HG02642 (cell line): ENCODE measurements around the gene CCDC27.

ENCODE experiments used
- ATAC-seq: cut with Tn5 transposase; IDR thresholded peaks from one replicate; pipeline ENCODE4 v1.9.1; 2021; ENCODE audit warnings: mild to moderate bottlenecking; ENCODE audit not compliant: unreplicated experiment, poor library complexity

Gene CCDC27

GRCh38 chr1:3749512-3749911 lies 2.7 kb upstream of the CCDC27 start:
- ATAC-seq: no peak

GRCh38 chr1:3750741-3751140 lies 1.5 kb upstream of the CCDC27 start:
- ATAC-seq: no peak

- no peak for ATAC-seq
Observed at GRCh38 chr1:3753656-3754454, 1.6 kb downstream of the CCDC27 start.

- no peak for ATAC-seq
Observed at GRCh38 chr1:3756394-3756793, 4.1 kb downstream of the CCDC27 start.

- ATAC-seq: no peak
Observed at GRCh38 chr1:3759164-3759563, 6.9 kb downstream of the CCDC27 start.

- no peak for ATAC-seq
Observed at GRCh38 chr1:3759796-3760195, 7.5 kb downstream of the CCDC27 start.

GRCh38 chr1:3761296-3762010 lies 9.2 kb downstream of the CCDC27 start:
- ATAC-seq: no peak

- ATAC-seq: no peak
Observed at GRCh38 chr1:3762151-3762872, 10.1 kb downstream of the CCDC27 start.

GRCh38 chr1:3762873-3763228 lies 10.6 kb downstream of the CCDC27 start:
- no peak for ATAC-seq

GRCh38 chr1:3763351-3764125 lies 11.3 kb downstream of the CCDC27 start:
- no peak for ATAC-seq

GRCh38 chr1:3767328-3767925 lies 15.2 kb downstream of the CCDC27 start:
- no peak for ATAC-seq

GRCh38 chr1:3768811-3769390 lies 16.7 kb downstream of the CCDC27 start:
- ATAC-seq: no peak

GRCh38 chr1:3770047-3770765 lies 18.0 kb downstream of the CCDC27 start:
- ATAC-seq: no peak

GRCh38 chr1:3771108-3772026 lies 19.1 kb downstream of the CCDC27 start:
- ATAC-seq: no peak

GRCh38 chr1:3772027-3772714 lies 19.9 kb downstream of the CCDC27 start:
- ATAC-seq: peak; percentile 43

GRCh38 chr1:3772715-3773571 lies 20.7 kb downstream of the CCDC27 start, which contains the start of gene SMIM1:
SMIM1 (plus strand) TSS chr1:3772749; CDS start chr1:3775374, 2,625 bp downstream.
- ATAC-seq: peak; percentile 23
